Urinary bladder (tissue), 4 donors: ENCODE measurements around the gene CEBPG. TPM values are rescaled to one million over a fixed set of nuclear protein-coding genes. Genes with fewer than 3 reads are reported as not detected.

Source experiments
- DNase-seq: peaks from one replicate; pipeline ENCODE4 v3.0.0-alpha.2; 2015; ENCODE audit errors: extremely low spot score
- H3K27ac ChIP-seq: one replicate; pipeline ENCODE4 v1.5.1; 2013; ENCODE audit warnings: low read depth, mild to moderate bottlenecking, moderate library complexity
- H3K36me3 ChIP-seq: one replicate; pipeline ENCODE4 v1.6.1; 2013; ENCODE audit warnings: mild to moderate bottlenecking, moderate library complexity; ENCODE audit not compliant: insufficient read depth
- H3K4me1 ChIP-seq: one replicate; pipeline ENCODE4 v1.6.1; 2013; ENCODE audit warnings: mild to moderate bottlenecking, moderate library complexity; ENCODE audit not compliant: insufficient read depth
- H3K4me3 ChIP-seq: one replicate; pipeline ENCODE4 v1.5.1; 2013; ENCODE audit warnings: low read depth, low read length
- whole genome bisulfite sequencing: extraction: QIAGEN DNeasy Blood & Tissue Kit; methylation state at CpG from one replicate; pipeline ENCODE4 v1.1.7; 2013; 5-methylcytosine and 5-hydroxymethylcytosine counted together
- polyA plus RNA-seq: library from polyadenylated mRNA; stranded (reverse); fragments of 200-250 nt; gene quantifications from one replicate; pipeline ENCODE4 v1.2.3, GENCODE V29; 2013
- total RNA-seq: library from RNA; depleted of rRNA; stranded (reverse); fragments of >200 nt; gene quantifications from one replicate; pipeline ENCODE4 v1.2.3, GENCODE V29; 2014
- donor health status: healthy with polysubstance abuse.
- donor health status: healthy.

Gene CEBPG
- total and polyA plus RNA-seq, 2 donors: 19.9 to 28.9 TPM

DNA sequence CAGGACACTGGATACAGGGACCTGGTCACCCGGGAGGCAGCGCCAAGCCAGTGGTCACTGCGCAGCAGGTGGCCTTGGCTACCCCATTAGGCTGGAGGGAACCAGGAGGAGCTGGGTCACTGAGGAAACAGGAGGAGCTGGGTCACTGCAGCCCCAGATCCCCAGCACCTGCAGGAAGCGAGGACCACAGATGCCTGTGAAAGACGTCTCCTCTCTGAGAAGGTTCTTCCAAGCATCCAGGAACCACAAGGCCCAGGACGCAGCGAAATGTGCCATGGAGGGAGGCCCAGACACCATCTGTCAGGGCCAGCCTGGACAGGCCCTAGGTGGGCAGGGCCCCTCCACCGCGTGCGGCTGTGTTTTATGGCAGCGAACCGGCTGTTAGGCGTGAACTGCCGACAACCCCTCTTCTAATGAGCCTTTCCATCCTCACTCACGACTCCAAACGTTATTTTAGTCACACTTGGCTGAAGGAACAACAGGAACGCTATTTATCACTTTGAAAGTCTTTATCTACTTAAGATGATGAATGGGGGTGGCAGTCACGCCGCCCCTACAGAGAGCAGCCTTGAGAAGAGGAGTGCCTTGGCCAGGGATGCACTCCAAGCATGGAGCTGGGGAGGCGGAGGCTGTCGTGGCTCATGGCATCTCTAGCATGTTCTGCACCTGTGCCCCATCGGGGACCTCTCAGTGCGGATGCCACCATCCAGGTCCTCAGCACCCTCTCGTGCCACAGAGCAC, 53.3 kb downstream of the CEBPG start:
- no peak overlapping the region for H3K27ac ChIP-seq
- 77% methylated on average over 24 of the region's 24 CpGs for WGBS
- DNase-seq: no peak
- H3K4me1 ChIP-seq: no peaks in the 10 kb centered on the region
- no peak overlapping the region for H3K4me3 ChIP-seq
- H3K36me3 ChIP-seq: no peaks in the 10 kb centered on the region

DNA sequence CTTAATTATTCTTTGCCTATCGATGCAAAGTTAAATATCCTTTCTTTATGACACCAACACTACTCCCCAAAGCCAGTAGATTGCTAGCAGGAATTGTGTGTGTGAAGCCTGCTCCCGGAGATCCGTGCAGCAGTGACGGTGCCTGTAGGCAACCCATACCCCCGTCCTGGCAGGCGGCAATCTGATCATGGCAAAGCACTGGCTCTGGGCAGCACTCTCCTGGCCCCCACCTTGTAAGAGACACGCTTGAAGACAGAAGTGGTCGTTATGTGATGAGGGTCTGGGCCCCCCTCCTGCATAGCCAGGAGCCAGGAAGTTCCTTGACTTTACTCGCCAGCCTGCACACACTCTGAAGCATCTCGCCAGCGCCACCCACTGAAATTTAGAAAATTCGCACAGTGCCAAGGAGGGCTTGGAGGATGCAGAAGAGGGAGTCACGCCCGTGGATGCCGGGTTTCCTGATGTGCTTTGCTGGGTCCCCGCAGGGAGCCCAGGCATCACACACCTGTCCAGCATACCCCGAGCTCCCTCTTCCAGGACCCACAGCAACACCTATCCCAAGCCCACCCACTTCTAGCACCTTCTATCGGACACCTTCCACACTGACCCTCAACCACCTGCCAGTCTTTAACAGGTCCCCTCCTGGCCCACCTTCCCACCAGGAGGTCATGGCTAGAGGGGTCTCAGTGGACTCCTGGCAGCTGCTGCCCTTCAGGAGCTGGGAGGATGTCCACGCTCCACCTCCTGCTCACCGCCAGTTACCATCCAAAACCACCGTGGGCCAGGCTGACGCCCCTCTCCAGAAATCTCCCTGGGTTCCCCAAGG, 54.5 kb downstream of the CEBPG start:
- H3K4me1 ChIP-seq: no peaks in the 10 kb centered on the region
- H3K36me3 ChIP-seq: no peaks in the 10 kb centered on the region
- WGBS: 91% methylated on average over 22 of the region's 22 CpGs
- no peak overlapping the region for H3K27ac ChIP-seq
- DNase-seq: no peak
- no peak overlapping the region for H3K4me3 ChIP-seq

- no peak for DNase-seq
- 94% methylated on average over 5 of the region's 5 CpGs for WGBS
These were observed 55.2 kb downstream of the CEBPG start for GRCh38 chr19:33428627-33429125.

DNA sequence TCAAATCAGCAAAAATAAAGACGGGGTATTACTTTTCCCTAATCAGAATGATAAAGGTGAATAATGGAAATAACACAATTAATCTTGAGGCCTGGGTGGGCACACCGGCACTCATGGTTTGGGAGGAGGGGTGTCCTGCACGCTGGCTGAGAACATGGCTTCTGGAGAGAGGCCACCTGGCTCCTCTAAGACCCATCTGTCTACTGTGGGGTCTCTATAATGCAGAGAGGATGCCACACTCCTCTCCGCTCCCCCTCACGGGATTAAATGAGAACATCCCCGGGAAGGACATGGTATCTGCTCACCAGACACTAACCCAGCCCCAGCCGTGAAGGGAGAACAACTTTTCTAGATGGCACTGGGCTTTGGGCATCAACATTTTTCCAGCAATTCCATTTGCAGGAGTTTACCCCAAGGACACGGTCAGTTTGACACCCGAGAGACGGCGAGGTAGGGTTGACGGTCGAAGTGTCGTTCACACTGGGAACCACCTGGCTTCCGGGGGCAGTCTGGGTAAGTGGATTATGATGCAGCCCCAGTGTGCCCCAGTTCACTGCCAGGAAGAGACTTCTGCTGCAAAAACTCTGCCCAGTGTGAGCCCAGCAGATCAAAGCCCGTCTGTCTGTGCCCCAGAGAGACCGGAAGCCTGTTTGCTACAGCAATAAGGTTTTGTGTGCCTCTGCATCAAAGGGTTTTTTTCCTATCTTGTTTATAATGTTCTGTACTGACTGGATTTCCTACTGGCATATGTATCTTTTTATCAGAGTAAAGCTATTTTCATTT, 56.6 kb downstream of the CEBPG start:
- no peaks in the 10 kb centered on the region for H3K36me3 ChIP-seq
- H3K4me3 ChIP-seq: no peak overlapping the region
- no peak for DNase-seq
- H3K4me1 ChIP-seq: no peaks in the 10 kb centered on the region
- H3K27ac ChIP-seq: no peak overlapping the region
- WGBS: 60% methylated on average over 17 of the region's 17 CpGs

More at GRCh38 chr19:33428627-33429125, 55.2 kb downstream of the CEBPG start:
- no peaks in the 10 kb centered on the region for H3K36me3 ChIP-seq
- H3K4me3 ChIP-seq: no peak overlapping the region
- H3K27ac ChIP-seq: no peak overlapping the region
- H3K4me1 ChIP-seq: no peaks in the 10 kb centered on the region

DNA sequence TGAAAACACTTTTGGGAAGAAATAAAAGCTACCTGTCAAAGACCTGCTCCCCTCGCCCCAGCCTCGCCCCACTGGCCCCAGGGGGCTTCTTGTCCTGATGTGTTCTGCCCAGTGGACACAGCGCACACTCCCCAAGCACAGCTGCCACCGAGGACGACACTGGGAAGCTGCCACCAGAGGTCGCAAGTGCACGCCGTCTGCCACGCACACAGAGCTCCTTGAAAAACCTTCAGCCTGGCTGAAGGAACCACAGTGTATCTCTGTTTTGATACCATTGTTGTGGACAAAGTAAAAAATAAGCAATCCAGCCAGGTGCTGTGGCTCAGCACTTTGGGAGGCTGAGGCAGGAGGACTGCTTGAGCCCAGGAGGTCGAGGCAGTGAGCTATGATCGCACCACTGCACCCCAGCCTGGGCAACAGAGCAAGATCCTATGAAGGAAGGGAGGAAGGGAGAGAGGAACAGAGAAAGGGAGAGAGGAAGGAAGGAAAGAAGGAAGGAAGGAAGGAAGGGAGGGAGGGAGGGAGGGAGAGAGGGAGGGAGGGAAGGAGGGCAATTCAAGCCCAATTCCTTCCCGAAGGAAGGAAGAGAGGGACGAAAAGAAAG, 57.3 kb downstream of the CEBPG start:
- H3K27ac ChIP-seq: no peak overlapping the region
- 32% methylated on average over 13 of the region's 13 CpGs for WGBS
- no peaks in the 10 kb centered on the region for H3K4me1 ChIP-seq
- no peak for DNase-seq
- no peak overlapping the region for H3K4me3 ChIP-seq
- no peaks in the 10 kb centered on the region for H3K36me3 ChIP-seq

DNA sequence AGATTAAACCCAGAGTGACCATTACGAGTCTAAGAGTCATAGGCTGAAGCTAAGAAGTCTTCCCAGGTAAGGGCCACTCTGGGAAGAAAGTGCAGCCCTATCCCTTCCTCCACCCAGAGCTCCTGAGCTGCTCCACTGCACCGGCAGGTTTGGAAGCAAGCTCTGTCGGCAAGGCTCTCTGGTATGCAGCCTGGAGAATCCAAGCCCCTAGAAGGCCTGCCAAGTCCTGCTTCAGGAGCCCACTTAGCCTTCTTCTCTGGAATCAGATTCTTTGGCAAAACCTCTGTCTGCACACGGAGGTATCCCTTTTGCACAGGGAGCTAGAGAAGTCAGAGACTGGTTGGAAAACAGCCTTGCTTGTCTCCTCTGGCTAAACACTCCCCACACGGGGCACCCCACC, 58.5 kb downstream of the CEBPG start:
- Histone ChIP-seq H3K4me3 (no peak overlapping the region), H3K4me1 (no peaks in the 10 kb centered on the region), H3K36me3 (no peaks in the 10 kb centered on the region), H3K27ac (no peak overlapping the region)
- 33% methylated on average over 5 of the region's 5 CpGs for WGBS
- no peak for DNase-seq

Other genes starting within 250 kb of the CEBPG start
- not detected for gene WDR88, start 241.6 kb upstream of the CEBPG start, total RNA-seq
- not detected for gene WDR88, start 241.6 kb upstream of the CEBPG start, polyA plus RNA-seq
- 14.4 TPM for gene LRP3, start 179.4 kb upstream of the CEBPG start, total RNA-seq
- 40.0 TPM for gene LRP3, start 179.4 kb upstream of the CEBPG start, polyA plus RNA-seq
- gene SLC7A10, start 147.9 kb upstream of the CEBPG start, total RNA-seq: 2.2 TPM
- gene SLC7A10, start 147.9 kb upstream of the CEBPG start, polyA plus RNA-seq: 1.1 TPM
- 10.4 TPM for gene CEBPA, start 71.2 kb upstream of the CEBPG start, total RNA-seq
- gene CEBPA, start 71.2 kb upstream of the CEBPG start, polyA plus RNA-seq: 10.8 TPM
- 24.2 TPM for gene PEPD, start 148.1 kb downstream of the CEBPG start, total RNA-seq
- 85.0 TPM for gene PEPD, start 148.1 kb downstream of the CEBPG start, polyA plus RNA-seq
- gene CHST8, start 248.2 kb downstream of the CEBPG start, total RNA-seq: 0.69 TPM
- gene CHST8, start 248.2 kb downstream of the CEBPG start, polyA plus RNA-seq: 0.73 TPM